ENCODE results near the gene AZGP1. TPM values are rescaled to one million over a fixed set of nuclear protein-coding genes. Genes with fewer than 3 reads are reported as not detected.

AZGP1 gene
- total and polyA plus RNA-seq, 2 of the 13 experiments (the other 11 are each of a cell fraction or from before 2014, with no cell fraction given), result 93.8 to 229 TPM

DNA sequence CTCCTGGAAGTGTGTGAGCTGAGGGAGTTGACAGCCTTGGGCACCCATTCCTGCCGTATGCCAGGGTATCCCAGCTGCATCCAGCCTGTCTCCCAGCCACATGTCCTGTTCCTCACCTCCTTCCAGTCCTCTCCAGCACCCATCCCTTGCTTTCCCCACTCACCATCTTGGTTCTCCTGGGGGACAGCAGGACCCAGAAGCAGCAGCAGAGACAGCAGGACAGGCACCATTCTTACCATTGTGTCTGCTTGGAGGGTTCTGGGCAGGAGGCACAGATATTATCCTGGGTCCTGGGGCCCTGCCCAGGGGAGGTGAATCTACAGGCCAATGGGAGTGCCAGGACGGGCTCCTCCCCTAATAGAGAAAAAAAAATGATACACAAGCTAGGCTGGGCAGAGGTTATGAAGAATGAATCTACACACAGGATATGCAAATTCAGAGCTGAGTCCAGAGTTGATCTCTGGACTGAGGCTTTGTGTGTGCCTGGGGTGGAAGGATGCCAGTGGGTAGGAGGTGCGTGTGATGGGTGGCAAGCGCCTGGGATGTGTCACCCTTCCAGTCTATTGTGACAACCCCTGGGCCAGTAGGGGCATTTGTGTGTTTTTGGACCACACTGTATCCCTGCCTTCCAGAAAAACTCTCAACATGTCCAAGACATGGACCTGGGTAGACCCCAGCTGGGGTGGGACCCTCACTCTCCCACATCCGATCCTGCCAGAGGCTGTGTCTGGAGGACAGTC lies at the start of gene AZGP1 (continued):
- TF ChIP-seq, protein P1, sequence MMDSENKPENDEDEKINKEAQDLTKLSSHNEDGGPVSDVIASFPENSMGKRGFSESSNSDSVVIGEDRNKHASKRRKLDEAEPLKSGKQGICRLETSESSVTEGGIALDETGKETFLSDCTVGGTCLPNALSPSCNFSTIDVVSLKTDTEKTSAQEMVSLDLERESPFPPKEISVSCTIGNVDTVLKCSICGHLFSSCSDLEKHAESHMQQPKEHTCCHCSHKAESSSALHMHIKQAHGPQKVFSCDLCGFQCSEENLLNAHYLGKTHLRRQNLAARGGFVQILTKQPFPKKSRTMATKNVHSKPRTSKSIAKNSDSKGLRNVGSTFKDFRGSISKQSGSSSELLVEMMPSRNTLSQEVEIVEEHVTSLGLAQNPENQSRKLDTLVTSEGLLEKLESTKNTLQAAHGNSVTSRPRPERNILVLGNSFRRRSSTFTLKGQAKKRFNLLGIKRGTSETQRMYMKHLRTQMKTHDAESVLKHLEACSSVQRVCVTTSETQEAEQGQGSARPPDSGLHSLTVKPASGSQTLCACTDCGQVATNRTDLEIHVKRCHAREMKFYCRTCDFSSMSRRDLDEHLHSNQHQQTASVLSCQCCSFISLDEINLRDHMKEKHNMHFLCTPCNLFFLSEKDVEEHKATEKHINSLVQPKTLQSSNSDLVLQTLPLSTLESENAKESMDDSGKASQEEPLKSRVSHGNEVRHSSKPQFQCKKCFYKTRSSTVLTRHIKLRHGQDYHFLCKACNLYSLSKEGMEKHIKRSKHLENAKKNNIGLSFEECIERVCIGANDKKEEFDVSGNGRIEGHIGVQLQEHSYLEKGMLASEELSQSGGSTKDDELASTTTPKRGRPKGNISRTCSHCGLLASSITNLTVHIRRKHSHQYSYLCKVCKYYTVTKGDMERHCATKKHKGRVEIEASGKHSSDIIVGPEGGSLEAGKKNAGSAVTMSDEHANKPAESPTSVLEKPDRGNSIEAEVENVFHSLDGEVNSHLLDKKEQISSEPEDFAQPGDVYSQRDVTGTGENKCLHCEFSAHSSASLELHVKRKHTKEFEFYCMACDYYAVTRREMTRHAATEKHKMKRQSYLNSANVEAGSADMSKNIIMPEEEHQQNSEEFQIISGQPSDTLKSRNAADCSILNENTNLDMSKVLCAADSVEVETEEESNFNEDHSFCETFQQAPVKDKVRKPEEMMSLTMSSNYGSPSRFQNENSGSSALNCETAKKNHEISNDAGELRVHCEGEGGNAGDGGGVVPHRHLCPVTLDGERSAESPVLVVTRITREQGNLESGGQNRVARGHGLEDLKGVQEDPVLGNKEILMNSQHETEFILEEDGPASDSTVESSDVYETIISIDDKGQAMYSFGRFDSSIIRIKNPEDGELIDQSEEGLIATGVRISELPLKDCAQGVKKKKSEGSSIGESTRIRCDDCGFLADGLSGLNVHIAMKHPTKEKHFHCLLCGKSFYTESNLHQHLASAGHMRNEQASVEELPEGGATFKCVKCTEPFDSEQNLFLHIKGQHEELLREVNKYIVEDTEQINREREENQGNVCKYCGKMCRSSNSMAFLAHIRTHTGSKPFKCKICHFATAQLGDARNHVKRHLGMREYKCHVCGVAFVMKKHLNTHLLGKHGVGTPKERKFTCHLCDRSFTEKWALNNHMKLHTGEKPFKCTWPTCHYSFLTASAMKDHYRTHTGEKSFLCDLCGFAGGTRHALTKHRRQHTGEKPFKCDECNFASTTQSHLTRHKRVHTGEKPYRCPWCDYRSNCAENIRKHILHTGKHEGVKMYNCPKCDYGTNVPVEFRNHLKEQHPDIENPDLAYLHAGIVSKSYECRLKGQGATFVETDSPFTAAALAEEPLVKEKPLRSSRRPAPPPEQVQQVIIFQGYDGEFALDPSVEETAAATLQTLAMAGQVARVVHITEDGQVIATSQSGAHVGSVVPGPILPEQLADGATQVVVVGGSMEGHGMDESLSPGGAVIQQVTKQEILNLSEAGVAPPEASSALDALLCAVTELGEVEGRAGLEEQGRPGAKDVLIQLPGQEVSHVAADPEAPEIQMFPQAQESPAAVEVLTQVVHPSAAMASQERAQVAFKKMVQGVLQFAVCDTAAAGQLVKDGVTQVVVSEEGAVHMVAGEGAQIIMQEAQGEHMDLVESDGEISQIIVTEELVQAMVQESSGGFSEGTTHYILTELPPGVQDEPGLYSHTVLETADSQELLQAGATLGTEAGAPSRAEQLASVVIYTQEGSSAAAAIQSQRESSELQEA (CRISPR knock-in tag; IDR thresholded peaks at IDR 0.05; ENCODE audit: not compliant biosample characterization), result peak; percentile 51
- TF ChIP-seq ATF3 (CRISPR knock-in tag; IDR thresholded peaks at IDR 0.05) (no peak), ZNF484 (CRISPR knock-in tag; IDR thresholded peaks at IDR 0.05; ENCODE audit: borderline replicate concordance, low read depth) (no peak), NFYC (CRISPR knock-in tag; IDR thresholded peaks at IDR 0.05) (peak; percentile 71), NFYB (CRISPR knock-in tag; IDR thresholded peaks at IDR 0.05) (peak; percentile 70), ZNF83 (CRISPR knock-in tag; IDR thresholded peaks at IDR 0.05; ENCODE audit: borderline replicate concordance) (no peak), SP1 (IDR thresholded peaks at IDR 0.05) (no peak), SP1 (CRISPR knock-in tag; IDR thresholded peaks at IDR 0.05) (peak; percentile 72), TOPORS (CRISPR knock-in tag; IDR thresholded peaks at IDR 0.05) (no peak), TARDBP (CRISPR knock-in tag; IDR thresholded peaks at IDR 0.05) (0 out of 2 replicates have a peak, but pooled peaks have one; percentile 28), ZNF441 (CRISPR knock-in tag; IDR thresholded peaks at IDR 0.05; ENCODE audit: borderline replicate concordance) (no peak), KLF6 (CRISPR knock-in tag; IDR thresholded peaks at IDR 0.05) (peak; percentile 66; the same call in 1 of the 2 replicates), STAT5B (CRISPR knock-in tag; IDR thresholded peaks at IDR 0.05) (no peak), HINFP (CRISPR knock-in tag; IDR thresholded peaks at IDR 0.05; ENCODE audit: low read depth) (no peak), ISX (CRISPR knock-in tag; conservative IDR thresholded peaks at IDR 0.05) (no peak), ZSCAN29 (CRISPR knock-in tag; conservative IDR thresholded peaks at IDR 0.05) (0 out of 2 replicates have a peak, but pooled peaks have one; percentile 28)
- TF ChIP-seq, protein P2, sequence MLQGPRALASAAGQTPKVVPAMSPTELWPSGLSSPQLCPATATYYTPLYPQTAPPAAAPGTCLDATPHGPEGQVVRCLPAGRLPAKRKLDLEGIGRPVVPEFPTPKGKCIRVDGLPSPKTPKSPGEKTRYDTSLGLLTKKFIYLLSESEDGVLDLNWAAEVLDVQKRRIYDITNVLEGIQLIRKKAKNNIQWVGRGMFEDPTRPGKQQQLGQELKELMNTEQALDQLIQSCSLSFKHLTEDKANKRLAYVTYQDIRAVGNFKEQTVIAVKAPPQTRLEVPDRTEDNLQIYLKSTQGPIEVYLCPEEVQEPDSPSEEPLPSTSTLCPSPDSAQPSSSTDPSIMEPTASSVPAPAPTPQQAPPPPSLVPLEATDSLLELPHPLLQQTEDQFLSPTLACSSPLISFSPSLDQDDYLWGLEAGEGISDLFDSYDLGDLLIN (CRISPR knock-in tag; IDR thresholded peaks at IDR 0.05; ENCODE audit: borderline replicate concordance), result no peak
- TF ChIP-seq, protein P3, sequence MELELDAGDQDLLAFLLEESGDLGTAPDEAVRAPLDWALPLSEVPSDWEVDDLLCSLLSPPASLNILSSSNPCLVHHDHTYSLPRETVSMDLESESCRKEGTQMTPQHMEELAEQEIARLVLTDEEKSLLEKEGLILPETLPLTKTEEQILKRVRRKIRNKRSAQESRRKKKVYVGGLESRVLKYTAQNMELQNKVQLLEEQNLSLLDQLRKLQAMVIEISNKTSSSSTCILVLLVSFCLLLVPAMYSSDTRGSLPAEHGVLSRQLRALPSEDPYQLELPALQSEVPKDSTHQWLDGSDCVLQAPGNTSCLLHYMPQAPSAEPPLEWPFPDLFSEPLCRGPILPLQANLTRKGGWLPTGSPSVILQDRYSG (CRISPR knock-in tag; IDR thresholded peaks at IDR 0.05), result no peak

All from HepG2 (cell line).